K562 (cell line): ENCODE measurements around the gene RETNLB. TPM values are rescaled to one million over a fixed set of nuclear protein-coding genes. Genes with fewer than 3 reads are reported as not detected.

Experiments
- ATAC-seq: fragments of 200-7000 bp; cut with Tn5 transposase; 3 replicates; pipeline ENCODE4 v1.9.1; 2020; ENCODE audit warnings: moderate library complexity
- BruUV-seq: library from RNA; stranded (reverse); fragments of 400-500 nt; replicated peaks from 2 replicates; lab custom pipeline; 2021; lab: Mats Ljungman, UMichigan
- CTCF ChIA-PET: fragments of 300-600 bp; formaldehyde crosslinking; extraction: SDS; loops from one replicate; lab custom pipeline; 2021; ENCODE audit warnings: low intra/inter-chr PET ratio; lab: Yijun Ruan, JAX
- POLR2A ChIA-PET: fragments of 300-600, 350-650 bp; sonication (Branson Sonifier 250); formaldehyde crosslinking; extraction: SDS; loops from one replicate; lab custom pipeline; 2021; ENCODE audit warnings: antibody characterized with exemption, inconsistent platforms; lab: Yijun Ruan, JAX
- DNase-seq, 4 experiments: peaks; one replicate each; pipeline versions ENCODE4 v3.0.0 to v3.0.0-alpha.2; 2011 to 2018; ENCODE audit warnings: low spot score in 3 of 4, mixed read lengths in 3 of 4; ENCODE audit errors: extremely low read depth in 1 of 4
- FAIRE-seq: peaks from 2 replicates; lab custom pipeline; 2011; peaks lifted over from hg19 to GRCh38; lab: Jason Lieb, UNC
- H2AFZ ChIP-seq: 2 replicates; pipeline ENCODE4 v1.6.0; 2011; ENCODE audit warnings: low read depth, low read length, control low read depth, inconsistent platforms
- H3K27ac ChIP-seq: fragments of 200-600 bp; 3 replicates; pipeline ENCODE4 v1.8.0; 2011; ENCODE audit warnings: low read depth, mild to moderate bottlenecking, control low read depth, inconsistent platforms, low read length, moderate library complexity, mixed read lengths; ENCODE audit errors: extremely low read depth
- H3K27me3 ChIP-seq, 2 experiments: fragments of 300-600 bp in 1 of 2; 2 replicates in 1 of 2; 3 replicates in 1 of 2; pipeline versions ENCODE4 v1.6.0 to v1.8.0; 2011; ENCODE audit warnings: inconsistent platforms in 2 of 2, low read length in 2 of 2, mild to moderate bottlenecking in 1 of 2, mixed read lengths in 1 of 2, moderate library complexity in 1 of 2; ENCODE audit not compliant: control insufficient read depth in 2 of 2, insufficient read depth in 2 of 2
- H3K36me3 ChIP-seq: fragments of 300-600 bp; 3 replicates; pipeline ENCODE4 v1.8.0; 2011; ENCODE audit warnings: mild to moderate bottlenecking, low read length, inconsistent platforms; ENCODE audit not compliant: control insufficient read depth, insufficient read depth
- H3K4me1 ChIP-seq, 2 experiments: fragments of 200-600 bp in 1 of 2; replicated peaks in 1 of 2; 2 replicates in 1 of 2; 3 replicates in 1 of 2; pipeline versions ENCODE4 v1.5.1 to v1.8.0; 2011; ENCODE audit warnings: inconsistent platforms in 2 of 2, low read length in 2 of 2, mild to moderate bottlenecking in 1 of 2, mixed read lengths in 1 of 2, moderate library complexity in 1 of 2; ENCODE audit not compliant: control insufficient read depth in 2 of 2, insufficient read depth in 2 of 2
- H3K4me2 ChIP-seq: 2 replicates; pipeline ENCODE4 v1.6.1; 2011; ENCODE audit warnings: low read length, control low read depth, inconsistent platforms, mixed read lengths; ENCODE audit not compliant: insufficient read depth
- H3K4me3 ChIP-seq: fragments of 200-600 bp; sonication (generic), shearing (Covaris generic); 2 replicates; pipeline ENCODE4 v1.5.1; 2016; ENCODE audit warnings: control low read depth, inconsistent platforms
- H3K79me2 ChIP-seq: fragments of 200-600 bp; 3 replicates; pipeline ENCODE4 v1.8.0; 2011; ENCODE audit warnings: low read length, inconsistent platforms; ENCODE audit not compliant: control insufficient read depth, insufficient read depth
- H3K9ac ChIP-seq, 2 experiments: 2 replicates each; pipeline versions ENCODE4 v1.6.0 to v1.6.1; 2011; ENCODE audit warnings: low read depth in 2 of 2, low read length in 2 of 2, control low read depth in 1 of 2, inconsistent platforms in 1 of 2, mild to moderate bottlenecking in 1 of 2, mixed read lengths in 1 of 2; ENCODE audit not compliant: insufficient read depth in 1 of 2
- H3K9me1 ChIP-seq: one replicate; pipeline ENCODE4 v1.6.0; 2011; ENCODE audit warnings: inconsistent platforms, mild to moderate bottlenecking, low read length, moderate library complexity; ENCODE audit not compliant: control insufficient read depth, insufficient read depth
- H3K9me3 ChIP-seq: replicated peaks from 2 replicates; pipeline ENCODE4 v1.5.1; 2011; ENCODE audit warnings: low read depth, low read length, inconsistent platforms; ENCODE audit not compliant: control insufficient read depth, insufficient read depth
- H4K20me1 ChIP-seq: replicated peaks from 2 replicates; pipeline ENCODE4 v1.6.1; 2011; ENCODE audit warnings: low read length, inconsistent platforms, mixed read lengths; ENCODE audit not compliant: control insufficient read depth, insufficient read depth
- CHD4 ChIP-seq: fragments of 200-600 bp; sonication (generic); IDR thresholded peaks from 3 replicates; pipeline ENCODE4 v1.6.1; 2012; ENCODE audit warnings: low read depth, mild to moderate bottlenecking, mixed read lengths, low read length, inconsistent platforms; ENCODE audit not compliant: insufficient read depth, insufficient replicate concordance, poor library complexity, severe bottlenecking
- DACH1 ChIP-seq: fragments of 450-650 bp; IDR thresholded peaks from 2 replicates; pipeline ENCODE4 v1.6.1; 2018; ENCODE audit not compliant: partially characterized antibody
- DLX4 ChIP-seq: fragments of 250-450 bp; sonication (Bioruptor Pico); IDR thresholded peaks from 2 replicates; pipeline ENCODE4 v1.6.1; 2021; ENCODE audit warnings: mild to moderate bottlenecking
- EHMT2 ChIP-seq: fragments of 450-650 bp; IDR thresholded peaks from 2 replicates; pipeline ENCODE4 v1.6.1; 2018; ENCODE audit warnings: antibody characterized with exemption
- NCOA4 ChIP-seq: fragments of 450-650 bp; IDR thresholded peaks from 2 replicates; pipeline ENCODE4 v1.6.1; 2018; ENCODE audit warnings: mild to moderate bottlenecking; ENCODE audit not compliant: partially characterized antibody
- NFXL1 ChIP-seq: fragments of 450-650 bp; formaldehyde crosslinking; IDR thresholded peaks from 2 replicates; pipeline ENCODE4 v1.4.0; 2021; ENCODE audit warnings: mild to moderate bottlenecking
- ZFX ChIP-seq: sonication (generic); formaldehyde crosslinking; IDR thresholded peaks from 2 replicates; pipeline ENCODE4 v1.8.0; 2022; ENCODE audit warnings: mild to moderate bottlenecking, missing genetic modification reagents, moderate library complexity
- ZNF280A ChIP-seq: fragments of 450-650 bp; IDR thresholded peaks from 2 replicates; pipeline ENCODE4 v1.6.1; 2018; ENCODE audit warnings: mild to moderate bottlenecking, low read depth; ENCODE audit not compliant: partially characterized antibody
- ZNF589 ChIP-seq: fragments of 200-800 bp; sonication (Bioruptor generic); IDR thresholded peaks from 2 replicates; pipeline ENCODE4 v1.6.1; 2016; ENCODE audit warnings: low read depth, missing genetic modification characterization, missing compliant biosample characterization
- WGBS: fragments of 100-300 bp; shearing (Covaris generic); methylation state at CpG from one replicate; pipeline ENCODE4 v1.1.6; 2016; ENCODE audit warnings: low coverage, mixed read lengths; ENCODE audit not compliant: insufficient coverage; ENCODE audit errors: missing lambda C conversion rate; 5-methylcytosine and 5-hydroxymethylcytosine counted together
- in situ Hi-C: fragments of 300-500 bp; cut with MboI; formaldehyde crosslinking; loops from 4 replicates; pipeline ENCODE4 v1.15.0; 2018; ENCODE audit warnings: inconsistent platforms, mixed read lengths
- intact Hi-C: fragments of 100-400 bp; cut with micrococcal nuclease; formaldehyde crosslinking; loops from 2 replicates; pipeline ENCODE4 v1.14.2; 2022
- polyA plus RNA-seq, 8 experiments: library from polyadenylated mRNA; depleted of rRNA in 4 of 8; stranded (reverse) in 5 of 8; unstranded in 3 of 8; fragments of >200 nt; fragmentation: Nextera tagmentation in 2 of 8; fragmentation: Illumina TruSeq in 1 of 8; extraction: Ambion mirVana in 2 of 8; extraction: Trizol in 1 of 8; gene quantifications; 2 replicates each; pipeline versions ENCODE4 v1.2.1 to v1.2.3, GENCODE V29; 2011 to 2014; ENCODE audit warnings: inconsistent platforms in 1 of 8, missing spikeins in 1 of 8
- total RNA-seq, 7 experiments: library from RNA; depleted of rRNA in 6 of 7; stranded (reverse); fragments of >200 nt in 6 of 7; fragmentation: Illumina TruSeq in 2 of 7; extraction: Trizol in 2 of 7; gene quantifications; 2 replicates each; pipeline versions ENCODE4 v1.2.1 to v1.2.3, GENCODE V29; 2011 to 2021; ENCODE audit warnings: low replicate concordance in 1 of 7

The RETNLB gene
- total and polyA plus RNA-seq, 9 of the 15 experiments (the other 6 are each of a cell fraction or from before 2014, with no cell fraction given), result not detected

DNA sequence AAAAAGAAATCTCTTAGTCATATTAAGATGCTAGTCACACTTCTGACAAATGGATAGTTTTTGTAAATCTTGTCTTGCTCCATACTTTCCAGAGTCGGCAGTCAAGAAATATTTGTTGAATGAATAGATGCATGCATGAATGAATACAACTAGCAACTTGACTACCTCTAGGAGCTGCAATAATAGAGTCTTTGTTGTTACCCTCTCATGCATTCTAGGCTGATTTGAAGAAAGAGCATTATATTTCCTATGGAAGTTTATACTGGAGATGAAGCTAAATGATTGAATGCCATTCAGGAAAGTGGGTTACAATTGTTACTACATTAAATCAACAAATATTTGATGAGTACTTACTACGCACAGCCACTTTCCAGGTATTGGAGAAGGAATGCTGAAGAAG is 47.2 kb upstream of the RETNLB start:
- no peaks in the 10 kb centered on the region for H3K4me1 ChIP-seq
- FAIRE-seq, result no peak
- in situ Hi-C loops (no loop called here), intact Hi-C loops (no loop called here)
- POLR2A ChIA-PET, result no interaction called here
- H3K4me3 ChIP-seq, result no peak overlapping the region
- CTCF ChIA-PET, result no interaction called here
- DNase-seq, result no peak
- BruUV-seq, result no TSS peak
- no peak overlapping the region for H3K27ac ChIP-seq
- no peaks in the 10 kb centered on the region for H3K79me2 ChIP-seq
- H3K9me1 ChIP-seq, result no peaks in the 10 kb centered on the region
- H3K27me3 ChIP-seq, result no peaks in the 10 kb centered on the region
- H3K9me3 ChIP-seq, result no peaks in the 10 kb centered on the region
- no peaks in the 10 kb centered on the region for H3K36me3 ChIP-seq
- 0% methylated on average over 2 of the region's 2 CpGs for WGBS
- H4K20me1 ChIP-seq, result no peaks in the 10 kb centered on the region
- no peak overlapping the region for H2AFZ ChIP-seq
- no peak for ATAC-seq
- TF ChIP-seq CHD4 (no peak), ZFX (no peak), NFXL1 (CRISPR knock-in tag) (no peak), DLX4 (CRISPR knock-in tag) (no peak)
- H3K4me2 ChIP-seq, result no peak overlapping the region
- H3K9ac ChIP-seq, result no peak overlapping the region

GRCh38 chr3:108791473-108791872 is 34.3 kb upstream of the RETNLB start:
- Histone ChIP-seq H3K4me3 (no peak overlapping the region), H3K79me2 (no peaks in the 10 kb centered on the region), H3K27ac (no peak overlapping the region), H3K4me2 (no peak overlapping the region), H3K36me3 (no peaks in the 10 kb centered on the region)
- POLR2A ChIA-PET, result no interaction called here
- no peak for ATAC-seq
- no TSS peak for BruUV-seq
- DNase-seq, result no peak
- intact Hi-C loops, result no loop called here
- TF ChIP-seq ZNF589 (CRISPR knock-in tag) (no peak), NCOA4 (no peak), ZNF280A (no peak), EHMT2 (no peak), DACH1 (no peak)
- TF ChIP-seq, all 486 proteins: peak for 0
- Histone ChIP-seq H3K9ac (no peak overlapping the region), H3K9me1 (no peaks in the 10 kb centered on the region), H4K20me1 (no peaks in the 10 kb centered on the region), H3K4me1 (no peaks in the 10 kb centered on the region), H3K9me3 (no peaks in the 10 kb centered on the region), H3K27me3 (no peaks in the 10 kb centered on the region), H2AFZ (no peak overlapping the region)
- CTCF ChIA-PET, result no interaction called here
- no peak for FAIRE-seq
- WGBS, result 0% methylated on average over 3 of the region's 3 CpGs
- in situ Hi-C loops, result no loop called here
